Stimulated activated CD4-positive, alpha-beta T cell treated with anti-CD3 and anti-CD28 coated beads, Interleukin-12 subunit alpha, Interleukin-12 subunit beta, amount 100 ng/mL, for 48 hours (primary cell): ENCODE data around the gene ADAMTS13.
"Not testable (repeated sequence)": the region's sequence is repeated elsewhere in the genome, so short reads cannot be mapped to it uniquely, and the experiment has no call there.

ENCODE experiments used
- DNase-seq, 3 donors: peaks; one replicate each; pipeline ENCODE4 v3.0.0-alpha.2; 2020; ENCODE audit warnings: low read depth in 2 of 3, low spot score in 1 of 3

The ADAMTS13 gene

DNA sequence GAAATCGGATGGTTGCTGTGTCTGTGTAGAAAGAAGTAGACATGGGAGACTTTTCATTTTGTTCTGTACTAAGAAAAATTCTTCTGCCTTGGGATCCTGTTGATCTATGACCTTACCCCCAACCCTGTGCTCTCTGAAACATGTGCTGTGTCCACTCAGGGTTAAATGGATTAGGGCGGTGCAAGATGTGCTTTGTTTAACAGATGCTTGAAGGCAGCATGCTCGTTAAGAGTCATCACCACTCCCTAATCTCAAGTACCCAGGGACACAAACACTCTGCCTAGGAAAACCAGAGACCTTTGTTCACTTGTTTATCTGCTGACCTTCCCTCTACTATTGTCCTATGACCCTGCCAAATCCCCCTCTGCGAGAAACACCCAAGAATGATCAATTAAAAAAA, 30.7 kb upstream of the ADAMTS13 start:
- DNase-seq: not testable (repeated sequence)

- not testable (repeated sequence) for DNase-seq
These were observed 29.9 kb upstream of the ADAMTS13 start for GRCh38 chr9:133392308-133392707.

DNA sequence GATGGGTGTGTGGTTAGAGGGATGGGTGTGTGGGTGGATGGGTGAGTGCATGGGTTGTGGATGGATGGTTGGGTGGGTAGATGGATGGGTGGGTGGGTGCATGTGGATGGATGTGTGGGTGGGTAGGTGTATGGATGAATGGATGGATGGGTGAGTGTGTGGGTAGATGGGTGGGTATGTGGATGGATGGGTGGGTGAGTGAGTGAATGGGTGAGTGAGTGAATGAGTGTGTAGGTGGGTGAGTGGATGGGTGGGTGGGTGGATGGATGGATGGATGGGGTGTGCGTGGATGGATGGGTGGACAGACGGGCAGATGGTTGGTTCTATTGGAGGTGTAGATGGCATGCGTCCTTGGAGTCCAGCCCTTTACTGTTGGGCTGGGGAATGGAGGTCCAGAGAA, 28.8 kb upstream of the ADAMTS13 start:
- DNase-seq: no peak

GRCh38 chr9:133394687-133395271, 27.4 kb upstream of the ADAMTS13 start:
- DNase-seq: no peak

GRCh38 chr9:133396952-133397351, 25.2 kb upstream of the ADAMTS13 start:
- DNase-seq: no peak

- DNase-seq: no peak
These were observed 24.8 kb upstream of the ADAMTS13 start for GRCh38 chr9:133397370-133397769.

DNA sequence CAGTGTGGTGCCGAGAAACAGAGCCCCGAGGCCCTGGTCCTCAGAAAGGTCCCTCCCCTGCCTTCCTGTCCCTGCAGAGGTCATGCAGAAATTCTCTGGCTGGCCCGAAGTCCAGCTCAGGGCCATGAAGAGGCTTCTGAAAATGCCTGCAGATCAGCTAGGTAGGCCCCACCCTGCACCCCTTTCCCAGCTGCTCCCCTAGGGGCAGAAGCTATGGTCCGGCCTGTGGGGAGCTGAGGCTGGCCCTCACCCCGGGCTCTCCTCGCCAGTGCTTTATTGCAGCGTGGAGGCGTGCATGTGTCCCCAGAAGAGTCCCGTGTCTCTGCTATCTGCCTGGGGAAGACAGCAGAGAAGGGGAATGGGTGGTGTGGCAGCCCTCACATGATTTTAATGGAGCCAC, 24.3 kb upstream of the ADAMTS13 start:
- DNase-seq: no peak

GRCh38 chr9:133400292-133400691, 21.9 kb upstream of the ADAMTS13 start:
- no peak for DNase-seq

DNA sequence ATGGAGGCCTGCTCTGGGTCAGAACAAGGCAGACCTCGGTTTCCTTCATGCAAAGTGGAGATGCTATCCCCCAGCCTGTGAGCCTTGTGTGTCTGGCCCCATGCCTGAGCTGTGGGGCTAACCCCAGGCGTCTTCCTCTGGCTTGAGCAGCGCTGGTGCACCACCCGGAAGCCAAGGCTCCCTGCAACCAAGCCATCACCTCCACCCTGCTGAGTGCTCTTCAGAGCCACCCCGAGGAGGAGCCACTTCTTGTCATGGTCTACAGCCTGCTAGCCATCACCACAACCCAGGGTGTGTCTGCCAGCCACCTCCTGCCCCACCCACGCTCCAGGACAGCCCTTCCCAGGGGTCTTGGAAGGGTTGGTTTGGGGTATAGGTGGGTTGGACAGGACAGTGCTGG, 20.6 kb upstream of the ADAMTS13 start:
- no peak for DNase-seq

DNA sequence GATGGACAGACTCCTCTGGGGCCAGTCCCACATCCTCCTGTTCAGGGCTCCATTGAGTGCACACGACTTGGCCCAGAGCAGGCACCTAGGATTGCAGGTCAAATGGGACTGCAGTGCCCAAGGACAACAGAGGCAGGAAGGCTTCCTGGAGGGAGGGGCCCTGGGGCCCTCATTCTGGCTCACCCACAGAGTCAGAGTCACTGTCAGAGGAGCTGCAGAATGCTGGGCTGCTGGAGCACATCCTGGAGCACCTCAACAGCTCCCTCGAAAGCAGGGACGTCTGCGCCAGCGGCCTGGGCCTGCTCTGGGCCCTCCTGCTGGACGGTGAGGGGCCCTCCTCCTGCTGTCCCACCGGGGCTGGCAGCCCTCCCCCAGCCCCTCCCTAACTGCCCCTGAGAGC, 19.5 kb upstream of the ADAMTS13 start:
- no peak for DNase-seq

DNA sequence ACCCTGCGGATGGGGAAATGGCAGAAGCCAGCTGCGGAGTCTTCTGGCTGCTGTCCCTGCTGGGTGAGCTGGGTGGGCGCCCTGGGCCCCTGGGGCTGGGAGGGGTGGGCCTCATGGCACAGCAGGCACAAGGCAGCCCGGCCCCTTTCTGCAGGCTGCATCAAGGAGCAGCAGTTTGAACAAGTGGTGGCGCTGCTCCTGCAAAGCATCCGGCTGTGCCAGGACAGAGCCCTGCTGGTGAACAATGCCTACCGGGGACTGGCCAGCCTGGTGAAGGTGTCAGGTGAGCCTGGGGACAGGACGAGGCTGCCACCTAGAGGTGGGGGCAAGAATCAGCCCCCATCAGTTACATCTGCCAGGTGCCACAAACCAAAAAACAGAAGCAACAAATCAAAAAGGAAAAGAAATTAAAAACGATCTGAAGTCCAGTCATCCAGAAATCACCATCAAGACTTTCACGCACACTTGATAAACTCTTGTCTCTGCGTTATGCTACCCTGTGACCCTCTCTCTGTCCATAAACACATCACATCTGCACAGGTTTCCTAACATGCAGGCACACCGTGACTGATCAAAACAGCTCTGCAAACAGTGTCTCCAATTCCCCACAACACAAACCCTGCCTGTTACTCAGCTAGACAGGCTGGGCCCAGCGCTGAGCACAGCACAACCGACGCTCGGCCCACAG, 18.3 kb upstream of the ADAMTS13 start:
- peak; percentile 38 to 49 (median 42) for DNase-seq

DNA sequence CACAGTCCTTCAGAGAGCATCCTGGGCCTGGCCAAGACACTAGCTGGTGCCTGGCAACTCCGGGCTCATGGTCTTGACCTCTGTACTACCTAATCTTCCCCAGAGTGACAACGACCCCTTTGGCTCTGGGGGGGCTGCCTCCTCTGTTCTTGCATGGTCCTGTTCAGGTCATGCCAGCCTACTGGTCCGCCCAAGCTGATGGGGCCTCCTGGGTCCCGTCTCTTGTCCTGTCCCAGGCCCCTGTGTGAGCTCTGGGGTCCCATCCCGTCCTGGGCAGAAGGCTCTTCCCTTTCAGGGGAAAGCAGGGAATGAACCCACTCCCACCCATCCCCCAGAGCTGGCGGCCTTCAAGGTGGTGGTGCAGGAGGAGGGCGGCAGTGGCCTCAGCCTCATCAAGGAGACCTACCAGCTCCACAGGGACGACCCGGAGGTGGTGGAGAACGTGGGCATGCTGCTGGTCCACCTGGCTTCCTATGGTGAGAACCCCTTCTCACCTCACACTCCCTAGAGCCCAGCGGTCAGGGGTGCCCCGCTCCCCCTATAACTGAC, 17.6 kb upstream of the ADAMTS13 start:
- no peak for DNase-seq

DNA sequence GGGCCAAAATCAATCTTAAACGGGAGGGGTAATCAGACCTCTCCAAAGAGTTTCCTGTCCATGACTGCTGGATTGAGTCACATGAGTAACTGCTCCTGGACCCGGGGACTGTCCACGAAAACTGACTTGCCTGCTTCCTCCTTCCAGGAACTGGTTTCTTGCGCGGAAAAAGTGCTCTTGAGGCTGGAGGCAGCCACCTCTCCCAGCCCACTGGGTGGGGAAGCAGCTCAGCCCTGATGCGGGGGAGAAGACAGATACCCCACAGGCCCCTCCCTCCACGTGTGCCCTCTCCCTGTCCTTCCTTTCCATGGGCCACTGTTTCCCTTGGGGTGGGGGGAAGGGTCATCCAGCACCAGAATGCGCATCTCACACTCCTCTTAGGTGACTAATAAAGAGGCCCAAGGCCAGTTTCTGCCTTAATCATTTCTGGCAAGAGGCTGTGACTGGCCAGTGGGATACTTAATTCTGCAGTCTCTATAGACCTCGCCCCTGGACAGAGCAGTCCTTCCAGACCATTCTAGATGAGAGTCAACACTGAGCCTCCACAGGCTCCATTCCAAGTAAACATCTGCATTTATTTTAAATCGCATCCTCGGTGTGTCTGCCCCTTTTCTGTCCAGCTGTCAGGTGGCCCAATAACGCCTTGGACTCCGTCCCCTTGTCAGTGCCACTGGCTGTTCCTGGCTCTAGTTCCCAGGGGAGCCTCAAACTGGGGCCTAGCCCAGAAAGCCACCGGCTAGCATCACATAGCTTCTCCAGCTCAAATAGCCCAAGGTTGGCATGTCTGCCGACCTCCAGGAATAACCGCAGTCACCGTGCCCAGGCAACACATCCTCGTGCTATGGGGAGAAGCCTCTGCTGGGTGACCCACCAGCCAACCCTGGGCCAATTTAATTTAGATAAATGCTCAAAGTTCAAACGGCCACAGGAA, 16.4 kb upstream of the ADAMTS13 start:
- DNase-seq: no peak

GRCh38 chr9:133406480-133407307, 15.5 kb upstream of the ADAMTS13 start:
- DNase-seq: peak; percentile 74 to 82 (median 79)

- DNase-seq: no peak
These were observed 14.1 kb upstream of the ADAMTS13 start for GRCh38 chr9:133408042-133408441.

- DNase-seq: no peak
These were observed 7.0 kb upstream of the ADAMTS13 start for GRCh38 chr9:133415170-133415569.

- DNase-seq: peak; percentile 84 to 85 (median 84)
These were observed 4.4 kb upstream of the ADAMTS13 start, which contains the start of gene REXO4 for GRCh38 chr9:133417541-133418461. Gene REXO4, minus strand, starts transcription at chr9:133418010. Its CDS starts 166 bp downstream, at chr9:133417844.

DNA sequence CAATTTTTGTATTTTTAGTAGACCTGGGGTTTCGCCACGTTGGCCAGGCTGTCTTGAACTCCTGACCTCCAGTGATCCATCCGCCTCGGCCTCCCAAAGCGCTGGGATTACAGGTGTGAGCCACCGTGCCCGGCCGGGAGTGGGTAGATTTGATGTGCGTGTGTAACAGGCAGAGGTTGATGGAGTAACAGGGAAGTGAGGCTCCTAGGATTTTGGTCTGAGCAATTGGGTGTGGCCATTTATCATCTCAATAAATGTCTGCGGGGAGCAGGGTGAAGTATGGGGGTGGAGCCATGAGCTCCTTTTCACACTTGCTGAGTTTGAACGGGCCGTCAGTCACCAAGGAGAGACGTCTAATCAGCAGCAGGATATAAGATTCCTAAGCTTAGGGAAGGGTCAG, 3.2 kb upstream of the ADAMTS13 start:
- DNase-seq: no peak

- DNase-seq: no peak
These were observed 1.8 kb upstream of the ADAMTS13 start for GRCh38 chr9:133420392-133420827.

- no peak for DNase-seq
These were observed 1.0 kb downstream of the ADAMTS13 start for GRCh38 chr9:133423216-133423615.
